Osteoblast (primary cell): ENCODE measurements around the gene SPAG8. TPM values are rescaled to one million over a fixed set of nuclear protein-coding genes. Genes with fewer than 3 reads are reported as not detected.
A peak's percentile ranks its signal among the peaks of the same experiment; 100 is the strongest.

Source experiments
- DNase-seq: peaks from one replicate; pipeline ENCODE4 v3.0.0; 2011; ENCODE audit warnings: low spot score, mixed read lengths; ENCODE audit not compliant: insufficient read length; ENCODE audit errors: missing footprints
- H2AFZ ChIP-seq: 2 replicates; pipeline ENCODE4 v1.6.0; 2011; ENCODE audit warnings: mild to moderate bottlenecking, low read length
- H3K27ac ChIP-seq: 2 replicates; pipeline ENCODE4 v1.5.1; 2011; ENCODE audit warnings: mild to moderate bottlenecking, low read depth, low read length, moderate library complexity
- H3K27me3 ChIP-seq: 2 replicates; pipeline ENCODE4 v1.6.0; 2012; ENCODE audit warnings: mild to moderate bottlenecking, control low read depth, inconsistent platforms, low read length, moderate library complexity; ENCODE audit not compliant: insufficient read depth
- H3K36me3 ChIP-seq: 2 replicates; pipeline ENCODE4 v1.5.1; 2011; ENCODE audit warnings: mild to moderate bottlenecking, low read length, control low read depth, moderate library complexity; ENCODE audit not compliant: insufficient read depth
- H3K4me1 ChIP-seq: 2 replicates; pipeline ENCODE4 v1.5.1; 2011; ENCODE audit warnings: mild to moderate bottlenecking, low read length, control low read depth, moderate library complexity; ENCODE audit not compliant: insufficient read depth
- H3K4me2 ChIP-seq: 2 replicates; pipeline ENCODE4 v1.6.0; 2011; ENCODE audit warnings: mild to moderate bottlenecking, low read length; ENCODE audit not compliant: insufficient read depth
- H3K4me3 ChIP-seq: fragments of 200-600 bp; sonication (generic); 3 replicates; pipeline ENCODE4 v1.5.1; 2012; ENCODE audit warnings: mild to moderate bottlenecking, low read length, inconsistent platforms; ENCODE audit not compliant: insufficient read depth
- H3K79me2 ChIP-seq: 2 replicates; pipeline ENCODE4 v1.6.0; 2012; ENCODE audit warnings: mild to moderate bottlenecking, low read length, control low read depth, inconsistent platforms; ENCODE audit not compliant: insufficient read depth
- H3K9me3 ChIP-seq: 2 replicates; pipeline ENCODE4 v1.5.1; 2011; ENCODE audit warnings: low read depth, low read length, control low read depth
- H4K20me1 ChIP-seq: 2 replicates; pipeline ENCODE4 v1.6.0; 2012; ENCODE audit warnings: mild to moderate bottlenecking, low read length, control low read depth; ENCODE audit not compliant: insufficient read depth
- total RNA-seq: library from RNA; depleted of rRNA; stranded (reverse); fragments of >200 nt; gene quantifications from 2 replicates; pipeline ENCODE4 v1.2.3, GENCODE V29; 2012
- TF ChIP-seq, protein P1 (sequence below): IDR thresholded peaks from 2 replicates; pipeline ENCODE4 v1.5.1; 2011; ENCODE audit warnings: mild to moderate bottlenecking, low read depth, low read length, moderate library complexity; ENCODE audit errors: extremely low read depth

The SPAG8 gene
- total RNA-seq, 1 donor = 2.2 TPM

DNA sequence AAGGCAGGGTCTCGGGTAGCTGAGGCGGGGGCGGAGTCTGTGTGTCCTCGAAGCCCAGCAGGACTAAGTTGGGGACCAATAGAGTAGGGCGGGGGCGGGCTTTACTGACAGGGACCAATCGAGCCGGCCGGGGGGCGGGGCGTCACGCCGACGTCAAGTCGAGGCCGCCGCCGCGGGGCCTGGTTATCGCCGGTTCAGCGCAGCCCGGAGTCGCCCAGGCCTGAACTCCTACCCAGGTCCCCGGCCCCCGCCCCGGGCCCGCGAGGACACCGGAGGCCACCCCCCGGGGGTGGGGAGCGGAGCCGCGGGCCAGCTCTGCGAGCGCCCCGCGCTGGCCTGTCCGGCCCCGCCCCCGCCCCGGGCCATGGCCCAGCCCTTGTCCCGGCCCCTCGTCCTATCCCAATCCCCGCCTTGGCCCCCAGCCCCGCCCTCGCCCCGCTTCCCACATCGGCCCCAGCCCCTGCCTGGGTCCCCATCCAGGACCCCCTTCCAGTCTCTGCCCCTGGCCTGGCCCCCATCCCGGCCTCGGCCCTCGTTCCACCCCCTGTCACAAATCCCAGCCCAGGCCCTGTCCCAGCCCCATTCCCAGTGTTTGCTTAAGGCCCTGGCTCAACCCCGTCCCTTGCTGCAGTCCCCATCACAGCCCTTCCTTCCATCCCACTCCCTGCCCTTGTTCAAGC is 17.2 kb upstream of the SPAG8 start, which contains the start of gene TMEM8B:
TMEM8B (plus strand) TSS at position 145 of the 680 bp plus-strand sequence; CDS start at position 365, 220 bp downstream.
- Histone ChIP-seq H4K20me1 (no peaks in the 10 kb centered on the region), H3K27ac (peak within 1 kb of the TSS; percentile 65), H3K4me1 (peaks cover 36% of the 10 kb centered on the region), H3K36me3 (no peaks in the 10 kb centered on the region), H3K79me2 (peaks cover 6% of the 10 kb centered on the region), H3K4me2 (peak within 1 kb of the TSS; percentile 88), H2AFZ (peak within 1 kb of the TSS; percentile 93), H3K9me3 (no peaks in the 10 kb centered on the region), H3K27me3 (no peaks in the 10 kb centered on the region), H3K4me3 (peak within 1 kb of the TSS; percentile 80)
- TF ChIP-seq, protein P1, sequence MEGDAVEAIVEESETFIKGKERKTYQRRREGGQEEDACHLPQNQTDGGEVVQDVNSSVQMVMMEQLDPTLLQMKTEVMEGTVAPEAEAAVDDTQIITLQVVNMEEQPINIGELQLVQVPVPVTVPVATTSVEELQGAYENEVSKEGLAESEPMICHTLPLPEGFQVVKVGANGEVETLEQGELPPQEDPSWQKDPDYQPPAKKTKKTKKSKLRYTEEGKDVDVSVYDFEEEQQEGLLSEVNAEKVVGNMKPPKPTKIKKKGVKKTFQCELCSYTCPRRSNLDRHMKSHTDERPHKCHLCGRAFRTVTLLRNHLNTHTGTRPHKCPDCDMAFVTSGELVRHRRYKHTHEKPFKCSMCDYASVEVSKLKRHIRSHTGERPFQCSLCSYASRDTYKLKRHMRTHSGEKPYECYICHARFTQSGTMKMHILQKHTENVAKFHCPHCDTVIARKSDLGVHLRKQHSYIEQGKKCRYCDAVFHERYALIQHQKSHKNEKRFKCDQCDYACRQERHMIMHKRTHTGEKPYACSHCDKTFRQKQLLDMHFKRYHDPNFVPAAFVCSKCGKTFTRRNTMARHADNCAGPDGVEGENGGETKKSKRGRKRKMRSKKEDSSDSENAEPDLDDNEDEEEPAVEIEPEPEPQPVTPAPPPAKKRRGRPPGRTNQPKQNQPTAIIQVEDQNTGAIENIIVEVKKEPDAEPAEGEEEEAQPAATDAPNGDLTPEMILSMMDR = no peak
- peak; percentile 99 for DNase-seq

GRCh38 chr9:35828716-35829083 is 16.6 kb upstream of the SPAG8 start, which contains the start of gene FAM221B:
FAM221B (minus strand) TSS chr9:35828732; CDS start chr9:35826161, 2,571 bp downstream.
- peak; percentile 66 for DNase-seq
- TF ChIP-seq, protein P1 = no peak
- Histone ChIP-seq H3K9me3 (no peaks in the 10 kb centered on the region), H3K27me3 (no peaks in the 10 kb centered on the region), H2AFZ (peak within 1 kb of the TSS; percentile 93), H3K4me3 (peak within 1 kb of the TSS; percentile 80), H3K36me3 (no peaks in the 10 kb centered on the region), H3K4me1 (peaks cover 30% of the 10 kb centered on the region), H3K79me2 (peaks cover 6% of the 10 kb centered on the region), H3K27ac (peak within 1 kb of the TSS; percentile 65), H4K20me1 (no peaks in the 10 kb centered on the region), H3K4me2 (peak within 1 kb of the TSS; percentile 88)

GRCh38 chr9:35827486-35827885 is 15.4 kb upstream of the SPAG8 start:
- H3K27me3 ChIP-seq = no peaks in the 10 kb centered on the region
- H2AFZ ChIP-seq = peak overlapping the region; percentile 11
- peaks cover 26% of the 10 kb centered on the region for H3K4me1 ChIP-seq
- H3K27ac ChIP-seq = peak overlapping the region; percentile 27
- no peaks in the 10 kb centered on the region for H3K36me3 ChIP-seq
- peaks cover 6% of the 10 kb centered on the region for H3K79me2 ChIP-seq
- TF ChIP-seq, protein P1 = no peak
- no peak overlapping the region for H3K4me3 ChIP-seq
- H3K9me3 ChIP-seq = no peaks in the 10 kb centered on the region
- no peaks in the 10 kb centered on the region for H4K20me1 ChIP-seq
- DNase-seq = peak; percentile 95
- no peak overlapping the region for H3K4me2 ChIP-seq

GRCh38 chr9:35826071-35826701 is 14.1 kb upstream of the SPAG8 start:
- H4K20me1 ChIP-seq = no peaks in the 10 kb centered on the region
- TF ChIP-seq, protein P1 = peak; percentile 86
- peaks cover 26% of the 10 kb centered on the region for H3K4me1 ChIP-seq
- H3K36me3 ChIP-seq = no peaks in the 10 kb centered on the region
- no peak overlapping the region for H3K4me3 ChIP-seq
- peak overlapping the region; percentile 77 for H3K4me2 ChIP-seq
- H3K27me3 ChIP-seq = no peaks in the 10 kb centered on the region
- DNase-seq = peak; percentile 88
- H2AFZ ChIP-seq = peak overlapping the region; percentile 93
- H3K79me2 ChIP-seq = peaks cover 6% of the 10 kb centered on the region
- peak overlapping the region; percentile 4 for H3K27ac ChIP-seq
- H3K9me3 ChIP-seq = no peaks in the 10 kb centered on the region
